HCT116 (cell line): ENCODE measurements around the gene NFXL1.
"Not testable (repeated sequence)": the region's sequence is repeated elsewhere in the genome, so short reads cannot be mapped to it uniquely, and the experiment has no call there.

ENCODE experiments used
- CEBPB ChIP-seq: IDR thresholded peaks from 2 replicates; pipeline ENCODE4 v1.6.1; 2012; ENCODE audit warnings: low read depth
- EGR1 ChIP-seq: IDR thresholded peaks from 2 replicates; pipeline ENCODE4 v1.6.1; 2012; ENCODE audit warnings: low read depth
- ELF1 ChIP-seq: IDR thresholded peaks from 2 replicates; pipeline ENCODE4 v1.6.1; 2012; ENCODE audit warnings: low read depth, borderline replicate concordance
- EZH2 ChIP-seq: fragments of 200-600 bp; sonication (generic); IDR thresholded peaks from 2 replicates; pipeline ENCODE4 v1.6.1; 2017; ENCODE audit warnings: antibody characterized with exemption, mixed run types
- POLR2A ChIP-seq: IDR thresholded peaks from 2 replicates; pipeline ENCODE4 v1.7.0; 2011; ENCODE audit warnings: borderline replicate concordance; ENCODE audit not compliant: insufficient read depth, insufficient read length; ENCODE audit errors: extremely low read depth
- POLR2AphosphoS5 ChIP-seq: IDR thresholded peaks from 2 replicates; pipeline ENCODE4 v1.6.1; 2011; ENCODE audit warnings: mild to moderate bottlenecking, low read depth, low read length, moderate library complexity
- RAD21 ChIP-seq: IDR thresholded peaks from 2 replicates; pipeline ENCODE4 v1.6.1; 2012; ENCODE audit warnings: low read depth, mild to moderate bottlenecking
- SIN3A ChIP-seq: IDR thresholded peaks from 2 replicates; pipeline ENCODE4 v1.6.1; 2012; ENCODE audit warnings: low read depth
- SRF ChIP-seq: IDR thresholded peaks from 2 replicates; pipeline ENCODE4 v1.6.1; 2012; ENCODE audit warnings: low read depth
- TCF7L2 ChIP-seq: IDR thresholded peaks from 2 replicates; pipeline ENCODE4 v1.7.0; 2011; ENCODE audit warnings: borderline replicate concordance, inconsistent platforms; ENCODE audit not compliant: insufficient read depth, insufficient read length; ENCODE audit errors: extremely low read depth
- YY1 ChIP-seq: IDR thresholded peaks from 2 replicates; pipeline ENCODE4 v1.6.1; 2011; ENCODE audit warnings: low read length, low read depth, moderate library complexity, mild to moderate bottlenecking; ENCODE audit not compliant: insufficient replicate concordance; ENCODE audit errors: extremely low read depth
- TF ChIP-seq, protein P1 (sequence below): IDR thresholded peaks from 2 replicates; pipeline ENCODE4 v1.6.1; 2012; ENCODE audit warnings: low read depth
- TF ChIP-seq, protein P2 (sequence below), 3 experiments: fragments of 200-600 bp in 1 of 3; sonication (generic) in 1 of 3; IDR thresholded peaks in 2 of 3; conservative IDR thresholded peaks in 1 of 3; 2 replicates each; pipeline ENCODE4 v1.5.1; 2012 to 2017; ENCODE audit warnings: low read depth in 2 of 3, low read length in 2 of 3, antibody characterized with exemption in 1 of 3, borderline replicate concordance in 1 of 3, control low read depth in 1 of 3, mild to moderate bottlenecking in 1 of 3, mixed read lengths in 1 of 3, mixed run types in 1 of 3, moderate library complexity in 1 of 3; ENCODE audit not compliant: insufficient read depth in 1 of 3

DNA sequence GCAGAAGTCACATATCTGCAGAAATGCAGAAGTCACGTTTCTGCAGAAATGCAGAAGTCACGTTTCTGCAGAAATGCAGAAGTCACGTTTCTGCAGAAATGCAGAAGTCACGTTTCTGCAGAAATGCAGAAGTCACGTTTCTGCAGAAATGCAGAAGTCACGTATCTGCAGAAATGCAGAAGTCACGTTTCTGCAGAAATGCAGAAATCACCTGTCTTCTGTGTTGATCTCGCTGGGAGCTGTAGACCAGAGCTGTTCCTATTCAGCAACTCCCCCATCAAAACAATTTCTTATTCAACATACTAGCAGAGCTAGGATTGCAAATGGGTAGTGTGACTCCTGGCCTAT, 8.9 kb upstream of the NFXL1 start:
- TF ChIP-seq ELF1, POLR2A, RAD21, TCF7L2, YY1, EZH2, EGR1, SRF, CEBPB, POLR2AphosphoS5, SIN3A: not testable (repeated sequence)
- TF ChIP-seq, protein P1, sequence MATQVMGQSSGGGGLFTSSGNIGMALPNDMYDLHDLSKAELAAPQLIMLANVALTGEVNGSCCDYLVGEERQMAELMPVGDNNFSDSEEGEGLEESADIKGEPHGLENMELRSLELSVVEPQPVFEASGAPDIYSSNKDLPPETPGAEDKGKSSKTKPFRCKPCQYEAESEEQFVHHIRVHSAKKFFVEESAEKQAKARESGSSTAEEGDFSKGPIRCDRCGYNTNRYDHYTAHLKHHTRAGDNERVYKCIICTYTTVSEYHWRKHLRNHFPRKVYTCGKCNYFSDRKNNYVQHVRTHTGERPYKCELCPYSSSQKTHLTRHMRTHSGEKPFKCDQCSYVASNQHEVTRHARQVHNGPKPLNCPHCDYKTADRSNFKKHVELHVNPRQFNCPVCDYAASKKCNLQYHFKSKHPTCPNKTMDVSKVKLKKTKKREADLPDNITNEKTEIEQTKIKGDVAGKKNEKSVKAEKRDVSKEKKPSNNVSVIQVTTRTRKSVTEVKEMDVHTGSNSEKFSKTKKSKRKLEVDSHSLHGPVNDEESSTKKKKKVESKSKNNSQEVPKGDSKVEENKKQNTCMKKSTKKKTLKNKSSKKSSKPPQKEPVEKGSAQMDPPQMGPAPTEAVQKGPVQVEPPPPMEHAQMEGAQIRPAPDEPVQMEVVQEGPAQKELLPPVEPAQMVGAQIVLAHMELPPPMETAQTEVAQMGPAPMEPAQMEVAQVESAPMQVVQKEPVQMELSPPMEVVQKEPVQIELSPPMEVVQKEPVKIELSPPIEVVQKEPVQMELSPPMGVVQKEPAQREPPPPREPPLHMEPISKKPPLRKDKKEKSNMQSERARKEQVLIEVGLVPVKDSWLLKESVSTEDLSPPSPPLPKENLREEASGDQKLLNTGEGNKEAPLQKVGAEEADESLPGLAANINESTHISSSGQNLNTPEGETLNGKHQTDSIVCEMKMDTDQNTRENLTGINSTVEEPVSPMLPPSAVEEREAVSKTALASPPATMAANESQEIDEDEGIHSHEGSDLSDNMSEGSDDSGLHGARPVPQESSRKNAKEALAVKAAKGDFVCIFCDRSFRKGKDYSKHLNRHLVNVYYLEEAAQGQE: not testable (repeated sequence)
- TF ChIP-seq, protein P2, sequence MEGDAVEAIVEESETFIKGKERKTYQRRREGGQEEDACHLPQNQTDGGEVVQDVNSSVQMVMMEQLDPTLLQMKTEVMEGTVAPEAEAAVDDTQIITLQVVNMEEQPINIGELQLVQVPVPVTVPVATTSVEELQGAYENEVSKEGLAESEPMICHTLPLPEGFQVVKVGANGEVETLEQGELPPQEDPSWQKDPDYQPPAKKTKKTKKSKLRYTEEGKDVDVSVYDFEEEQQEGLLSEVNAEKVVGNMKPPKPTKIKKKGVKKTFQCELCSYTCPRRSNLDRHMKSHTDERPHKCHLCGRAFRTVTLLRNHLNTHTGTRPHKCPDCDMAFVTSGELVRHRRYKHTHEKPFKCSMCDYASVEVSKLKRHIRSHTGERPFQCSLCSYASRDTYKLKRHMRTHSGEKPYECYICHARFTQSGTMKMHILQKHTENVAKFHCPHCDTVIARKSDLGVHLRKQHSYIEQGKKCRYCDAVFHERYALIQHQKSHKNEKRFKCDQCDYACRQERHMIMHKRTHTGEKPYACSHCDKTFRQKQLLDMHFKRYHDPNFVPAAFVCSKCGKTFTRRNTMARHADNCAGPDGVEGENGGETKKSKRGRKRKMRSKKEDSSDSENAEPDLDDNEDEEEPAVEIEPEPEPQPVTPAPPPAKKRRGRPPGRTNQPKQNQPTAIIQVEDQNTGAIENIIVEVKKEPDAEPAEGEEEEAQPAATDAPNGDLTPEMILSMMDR (IDR thresholded peaks at IDR 0.05 in 2 of 3, conservative IDR thresholded peaks at IDR 0.05 in 1 of 3; ENCODE audit: borderline replicate concordance in 1 of 3, insufficient read depth in 1 of 3, low read depth in 2 of 3, low read length in 2 of 3): not testable (repeated sequence)
